ENCODE measurements around the gene CALM1. TPM values are rescaled to one million over a fixed set of nuclear protein-coding genes. Genes with fewer than 3 reads are reported as not detected.

Gene CALM1
- total and polyA plus RNA-seq, 4 donors = 146 to 517 (median 166) TPM

DNA sequence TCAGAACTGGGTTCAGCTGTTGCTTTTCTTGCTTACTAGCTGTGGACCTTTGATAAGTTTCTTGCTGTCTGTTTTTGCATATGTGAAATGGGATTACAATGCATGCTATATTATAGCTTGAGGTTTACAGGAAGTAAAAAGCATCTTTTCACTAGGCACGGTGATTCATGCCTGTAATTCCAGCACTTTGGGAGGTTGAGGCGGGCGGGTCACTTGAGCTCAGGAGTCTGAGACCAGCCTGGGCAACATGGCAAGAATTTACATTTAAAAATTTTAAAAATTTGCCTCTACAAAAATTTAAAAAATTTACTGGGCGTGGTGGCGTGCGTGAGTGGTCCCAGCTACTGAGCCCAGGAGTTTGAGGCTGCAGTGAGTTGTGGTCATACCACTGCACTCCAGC is 42.0 kb downstream of the CALM1 start (continued):
- TF ChIP-seq, protein P1, sequence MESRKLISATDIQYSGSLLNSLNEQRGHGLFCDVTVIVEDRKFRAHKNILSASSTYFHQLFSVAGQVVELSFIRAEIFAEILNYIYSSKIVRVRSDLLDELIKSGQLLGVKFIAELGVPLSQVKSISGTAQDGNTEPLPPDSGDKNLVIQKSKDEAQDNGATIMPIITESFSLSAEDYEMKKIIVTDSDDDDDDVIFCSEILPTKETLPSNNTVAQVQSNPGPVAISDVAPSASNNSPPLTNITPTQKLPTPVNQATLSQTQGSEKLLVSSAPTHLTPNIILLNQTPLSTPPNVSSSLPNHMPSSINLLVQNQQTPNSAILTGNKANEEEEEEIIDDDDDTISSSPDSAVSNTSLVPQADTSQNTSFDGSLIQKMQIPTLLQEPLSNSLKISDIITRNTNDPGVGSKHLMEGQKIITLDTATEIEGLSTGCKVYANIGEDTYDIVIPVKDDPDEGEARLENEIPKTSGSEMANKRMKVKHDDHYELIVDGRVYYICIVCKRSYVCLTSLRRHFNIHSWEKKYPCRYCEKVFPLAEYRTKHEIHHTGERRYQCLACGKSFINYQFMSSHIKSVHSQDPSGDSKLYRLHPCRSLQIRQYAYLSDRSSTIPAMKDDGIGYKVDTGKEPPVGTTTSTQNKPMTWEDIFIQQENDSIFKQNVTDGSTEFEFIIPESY (IDR thresholded peaks at IDR 0.05) = no peak
- no peak for TF ChIP-seq YY1 (IDR thresholded peaks at IDR 0.05)

DNA sequence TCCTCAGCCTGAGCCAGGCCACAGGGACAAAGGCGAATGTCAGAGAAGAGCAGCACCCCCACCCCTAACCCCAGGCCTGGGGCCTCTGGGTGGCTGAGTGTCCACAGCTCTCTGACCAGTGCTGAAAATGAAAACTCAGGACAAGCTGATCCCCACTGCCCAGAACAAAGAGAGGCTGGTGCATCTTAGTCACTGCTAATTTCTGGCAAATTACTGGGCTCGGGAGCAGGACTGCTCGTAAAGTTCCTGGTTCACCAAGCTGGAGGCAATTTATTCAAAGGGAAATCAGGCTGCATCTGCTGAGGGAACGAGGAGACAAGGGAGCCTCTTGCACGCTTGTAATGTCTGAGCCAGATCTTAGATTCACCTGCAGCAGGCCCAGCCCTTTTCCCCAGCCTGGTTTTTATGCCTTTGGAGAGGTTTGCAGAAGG is 43.2 kb downstream of the CALM1 start:
- Histone ChIP-seq H3K36me3 (ENCODE audit: control insufficient read depth in 4 of 4, insufficient read depth in 3 of 4, low read depth in 1 of 4, low read length in 3 of 4) (no peaks in the 10 kb centered on the region), H3K27ac (ENCODE audit: low read depth in 1 of 2, low read length in 2 of 2) (no peak overlapping the region), H3K9me3 (ENCODE audit: control insufficient read depth in 4 of 4, low read length in 3 of 4) (no peaks in the 10 kb centered on the region), H3K4me3 (ENCODE audit: low read depth in 1 of 3, low read length in 3 of 3) (no peak overlapping the region), H3K27me3 (ENCODE audit: control insufficient read depth in 4 of 4, insufficient read depth in 4 of 4, low read length in 3 of 4) (no peaks in the 10 kb centered on the region), H3K4me1 (ENCODE audit: control insufficient read depth in 4 of 4, insufficient read depth in 4 of 4, low read length in 3 of 4) (no peaks in the 10 kb centered on the region), H3K9ac (ENCODE audit: low read depth in 1 of 2, low read length in 2 of 2) (no peak overlapping the region)
- no peak for DNase-seq (ENCODE audit: low spot score)
- TF ChIP-seq EGR1 (IDR thresholded peaks at IDR 0.05; ENCODE audit: low read depth in 2 of 2) (no peak), SP1 (IDR thresholded peaks at IDR 0.05) (no peak), RXRA (IDR thresholded peaks at IDR 0.05) (no peak), TAF1 (conservative IDR thresholded peaks at IDR 0.05) (no peak), JUND (IDR thresholded peaks at IDR 0.05) (no peak), YY1 (IDR thresholded peaks at IDR 0.05) (no peak), NR2F2 (IDR thresholded peaks at IDR 0.05) (no peak), FOXA1 (IDR thresholded peaks at IDR 0.05) (no peak), HNF4G (IDR thresholded peaks at IDR 0.05) (no peak), RAD21 (IDR thresholded peaks at IDR 0.05) (no peak), GABPA (IDR thresholded peaks at IDR 0.05 in 1 of 2, conservative IDR thresholded peaks at IDR 0.05 in 1 of 2) (no peak), HNF4A (conservative IDR thresholded peaks at IDR 0.05) (no peak), FOXA2 (IDR thresholded peaks at IDR 0.05) (no peak)
- TF ChIP-seq, protein P2, sequence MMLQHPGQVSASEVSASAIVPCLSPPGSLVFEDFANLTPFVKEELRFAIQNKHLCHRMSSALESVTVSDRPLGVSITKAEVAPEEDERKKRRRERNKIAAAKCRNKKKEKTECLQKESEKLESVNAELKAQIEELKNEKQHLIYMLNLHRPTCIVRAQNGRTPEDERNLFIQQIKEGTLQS (IDR thresholded peaks at IDR 0.05) = no peak
- TF ChIP-seq, protein P3, sequence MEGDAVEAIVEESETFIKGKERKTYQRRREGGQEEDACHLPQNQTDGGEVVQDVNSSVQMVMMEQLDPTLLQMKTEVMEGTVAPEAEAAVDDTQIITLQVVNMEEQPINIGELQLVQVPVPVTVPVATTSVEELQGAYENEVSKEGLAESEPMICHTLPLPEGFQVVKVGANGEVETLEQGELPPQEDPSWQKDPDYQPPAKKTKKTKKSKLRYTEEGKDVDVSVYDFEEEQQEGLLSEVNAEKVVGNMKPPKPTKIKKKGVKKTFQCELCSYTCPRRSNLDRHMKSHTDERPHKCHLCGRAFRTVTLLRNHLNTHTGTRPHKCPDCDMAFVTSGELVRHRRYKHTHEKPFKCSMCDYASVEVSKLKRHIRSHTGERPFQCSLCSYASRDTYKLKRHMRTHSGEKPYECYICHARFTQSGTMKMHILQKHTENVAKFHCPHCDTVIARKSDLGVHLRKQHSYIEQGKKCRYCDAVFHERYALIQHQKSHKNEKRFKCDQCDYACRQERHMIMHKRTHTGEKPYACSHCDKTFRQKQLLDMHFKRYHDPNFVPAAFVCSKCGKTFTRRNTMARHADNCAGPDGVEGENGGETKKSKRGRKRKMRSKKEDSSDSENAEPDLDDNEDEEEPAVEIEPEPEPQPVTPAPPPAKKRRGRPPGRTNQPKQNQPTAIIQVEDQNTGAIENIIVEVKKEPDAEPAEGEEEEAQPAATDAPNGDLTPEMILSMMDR (IDR thresholded peaks at IDR 0.05; ENCODE audit: low read depth, low read length, missing input control) = no peak
- TF ChIP-seq, protein P4, sequence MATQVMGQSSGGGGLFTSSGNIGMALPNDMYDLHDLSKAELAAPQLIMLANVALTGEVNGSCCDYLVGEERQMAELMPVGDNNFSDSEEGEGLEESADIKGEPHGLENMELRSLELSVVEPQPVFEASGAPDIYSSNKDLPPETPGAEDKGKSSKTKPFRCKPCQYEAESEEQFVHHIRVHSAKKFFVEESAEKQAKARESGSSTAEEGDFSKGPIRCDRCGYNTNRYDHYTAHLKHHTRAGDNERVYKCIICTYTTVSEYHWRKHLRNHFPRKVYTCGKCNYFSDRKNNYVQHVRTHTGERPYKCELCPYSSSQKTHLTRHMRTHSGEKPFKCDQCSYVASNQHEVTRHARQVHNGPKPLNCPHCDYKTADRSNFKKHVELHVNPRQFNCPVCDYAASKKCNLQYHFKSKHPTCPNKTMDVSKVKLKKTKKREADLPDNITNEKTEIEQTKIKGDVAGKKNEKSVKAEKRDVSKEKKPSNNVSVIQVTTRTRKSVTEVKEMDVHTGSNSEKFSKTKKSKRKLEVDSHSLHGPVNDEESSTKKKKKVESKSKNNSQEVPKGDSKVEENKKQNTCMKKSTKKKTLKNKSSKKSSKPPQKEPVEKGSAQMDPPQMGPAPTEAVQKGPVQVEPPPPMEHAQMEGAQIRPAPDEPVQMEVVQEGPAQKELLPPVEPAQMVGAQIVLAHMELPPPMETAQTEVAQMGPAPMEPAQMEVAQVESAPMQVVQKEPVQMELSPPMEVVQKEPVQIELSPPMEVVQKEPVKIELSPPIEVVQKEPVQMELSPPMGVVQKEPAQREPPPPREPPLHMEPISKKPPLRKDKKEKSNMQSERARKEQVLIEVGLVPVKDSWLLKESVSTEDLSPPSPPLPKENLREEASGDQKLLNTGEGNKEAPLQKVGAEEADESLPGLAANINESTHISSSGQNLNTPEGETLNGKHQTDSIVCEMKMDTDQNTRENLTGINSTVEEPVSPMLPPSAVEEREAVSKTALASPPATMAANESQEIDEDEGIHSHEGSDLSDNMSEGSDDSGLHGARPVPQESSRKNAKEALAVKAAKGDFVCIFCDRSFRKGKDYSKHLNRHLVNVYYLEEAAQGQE (IDR thresholded peaks at IDR 0.05) = no peak
- TF ChIP-seq, protein P5, sequence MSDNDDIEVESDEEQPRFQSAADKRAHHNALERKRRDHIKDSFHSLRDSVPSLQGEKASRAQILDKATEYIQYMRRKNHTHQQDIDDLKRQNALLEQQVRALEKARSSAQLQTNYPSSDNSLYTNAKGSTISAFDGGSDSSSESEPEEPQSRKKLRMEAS (IDR thresholded peaks at IDR 0.05) = no peak
- TF ChIP-seq, protein P1 (IDR thresholded peaks at IDR 0.05) = no peak
- 74% methylated on average over 5 of the region's 5 CpGs for WGBS
